ENCODE measurements around the gene RASA3.

GRCh38 chr13:114146629-114147028, 14.2 kb upstream of the RASA3 start:
- TF ChIP-seq EZH2 (IDR thresholded peaks at IDR 0.05; ENCODE audit: borderline replicate concordance, low read depth, low read length, severe bottlenecking), result no peak
- TF ChIP-seq, protein P1, sequence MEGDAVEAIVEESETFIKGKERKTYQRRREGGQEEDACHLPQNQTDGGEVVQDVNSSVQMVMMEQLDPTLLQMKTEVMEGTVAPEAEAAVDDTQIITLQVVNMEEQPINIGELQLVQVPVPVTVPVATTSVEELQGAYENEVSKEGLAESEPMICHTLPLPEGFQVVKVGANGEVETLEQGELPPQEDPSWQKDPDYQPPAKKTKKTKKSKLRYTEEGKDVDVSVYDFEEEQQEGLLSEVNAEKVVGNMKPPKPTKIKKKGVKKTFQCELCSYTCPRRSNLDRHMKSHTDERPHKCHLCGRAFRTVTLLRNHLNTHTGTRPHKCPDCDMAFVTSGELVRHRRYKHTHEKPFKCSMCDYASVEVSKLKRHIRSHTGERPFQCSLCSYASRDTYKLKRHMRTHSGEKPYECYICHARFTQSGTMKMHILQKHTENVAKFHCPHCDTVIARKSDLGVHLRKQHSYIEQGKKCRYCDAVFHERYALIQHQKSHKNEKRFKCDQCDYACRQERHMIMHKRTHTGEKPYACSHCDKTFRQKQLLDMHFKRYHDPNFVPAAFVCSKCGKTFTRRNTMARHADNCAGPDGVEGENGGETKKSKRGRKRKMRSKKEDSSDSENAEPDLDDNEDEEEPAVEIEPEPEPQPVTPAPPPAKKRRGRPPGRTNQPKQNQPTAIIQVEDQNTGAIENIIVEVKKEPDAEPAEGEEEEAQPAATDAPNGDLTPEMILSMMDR (IDR thresholded peaks at IDR 0.05; ENCODE audit: borderline replicate concordance, extremely low read depth, low read length, poor library complexity, severe bottlenecking), result peak; percentile 38

All from DND-41 (cell line).